ENCODE data around the gene PRRC2B. TPM values are rescaled to one million over a fixed set of nuclear protein-coding genes. Genes with fewer than 3 reads are reported as not detected.
"Not testable (repeated sequence)": the region's sequence is repeated elsewhere in the genome, so short reads cannot be mapped to it uniquely, and the experiment has no call there.

The PRRC2B gene
- total and polyA plus RNA-seq, 8 donors: 159 to 233 (median 187) TPM

DNA sequence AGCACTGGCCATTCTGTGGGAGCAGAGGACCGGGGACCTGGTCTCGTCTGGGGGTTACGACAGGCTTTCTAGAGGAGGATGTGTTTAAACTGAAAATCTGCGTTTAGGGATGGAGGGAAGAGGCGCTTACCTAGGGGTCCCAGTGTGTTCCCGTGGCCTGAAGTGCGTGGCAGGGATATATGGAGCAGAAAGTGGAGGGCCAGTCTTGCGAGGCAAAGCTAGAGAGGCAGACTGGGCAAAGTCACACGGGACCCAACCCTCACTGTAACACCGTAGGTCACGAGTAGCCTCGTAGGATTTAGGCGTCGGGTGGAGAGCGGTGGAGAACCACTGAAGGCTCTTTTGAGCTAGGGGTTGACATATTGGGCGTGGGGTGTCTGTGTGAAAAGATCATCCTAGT, 76.1 kb downstream of the PRRC2B start:
- Histone ChIP-seq H3K4me1 (no peaks in the 10 kb centered on the region), H3K9me3 (no peaks in the 10 kb centered on the region), H3K27me3 (no peaks in the 10 kb centered on the region), H3K36me3 (peaks cover 4 to 100% of the 10 kb centered on the region in 2 donors), H3K27ac (no peak overlapping the region), H3K4me3 (no peak overlapping the region)
- ATAC-seq (no peak), DNase-seq (no peak)
- intact Hi-C loops (cut with DNase I): loop anchor here in 1 of 2 donors (10.0 kb wide), 1 partner anchor 125 kb away; no protein-coding TSS in a partner anchor
- TF ChIP-seq, protein P1, sequence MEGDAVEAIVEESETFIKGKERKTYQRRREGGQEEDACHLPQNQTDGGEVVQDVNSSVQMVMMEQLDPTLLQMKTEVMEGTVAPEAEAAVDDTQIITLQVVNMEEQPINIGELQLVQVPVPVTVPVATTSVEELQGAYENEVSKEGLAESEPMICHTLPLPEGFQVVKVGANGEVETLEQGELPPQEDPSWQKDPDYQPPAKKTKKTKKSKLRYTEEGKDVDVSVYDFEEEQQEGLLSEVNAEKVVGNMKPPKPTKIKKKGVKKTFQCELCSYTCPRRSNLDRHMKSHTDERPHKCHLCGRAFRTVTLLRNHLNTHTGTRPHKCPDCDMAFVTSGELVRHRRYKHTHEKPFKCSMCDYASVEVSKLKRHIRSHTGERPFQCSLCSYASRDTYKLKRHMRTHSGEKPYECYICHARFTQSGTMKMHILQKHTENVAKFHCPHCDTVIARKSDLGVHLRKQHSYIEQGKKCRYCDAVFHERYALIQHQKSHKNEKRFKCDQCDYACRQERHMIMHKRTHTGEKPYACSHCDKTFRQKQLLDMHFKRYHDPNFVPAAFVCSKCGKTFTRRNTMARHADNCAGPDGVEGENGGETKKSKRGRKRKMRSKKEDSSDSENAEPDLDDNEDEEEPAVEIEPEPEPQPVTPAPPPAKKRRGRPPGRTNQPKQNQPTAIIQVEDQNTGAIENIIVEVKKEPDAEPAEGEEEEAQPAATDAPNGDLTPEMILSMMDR (IDR thresholded peaks at IDR 0.05): no peak

DNA sequence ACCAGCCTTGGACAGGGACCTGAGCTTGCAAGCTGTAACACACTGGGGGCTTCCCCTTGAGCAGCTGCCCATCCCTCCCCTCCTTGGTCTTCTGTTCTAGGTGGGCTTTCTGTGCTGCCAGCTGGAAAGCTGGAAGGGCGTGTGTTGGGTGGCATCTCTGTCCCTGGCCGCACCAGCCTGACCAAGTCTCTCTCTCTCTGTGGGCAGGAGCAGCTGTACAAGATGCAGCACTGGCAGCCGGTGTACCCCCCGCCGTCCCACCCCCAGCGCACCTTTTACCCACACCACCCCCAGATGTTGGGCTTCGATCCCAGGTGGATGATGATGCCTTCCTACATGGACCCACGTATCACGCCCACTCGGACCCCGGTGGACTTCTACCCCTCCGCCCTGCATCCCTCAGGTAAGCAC, 76.7 kb downstream of the PRRC2B start:
- TF ChIP-seq, protein P1 (IDR thresholded peaks at IDR 0.05): no peak
- Histone ChIP-seq H3K36me3 (peaks cover 4 to 100% of the 10 kb centered on the region in 2 donors), H3K4me1 (no peaks in the 10 kb centered on the region), H3K27me3 (no peaks in the 10 kb centered on the region), H3K27ac (no peak overlapping the region), H3K9me3 (no peaks in the 10 kb centered on the region), H3K4me3 (no peak overlapping the region)
- DNase-seq (no peak), ATAC-seq (no peak)
- intact Hi-C loops (cut with DNase I): loop anchor here in 1 of 2 donors (10.0 kb wide), 1 partner anchor 126 kb away; no protein-coding TSS in a partner anchor

DNA sequence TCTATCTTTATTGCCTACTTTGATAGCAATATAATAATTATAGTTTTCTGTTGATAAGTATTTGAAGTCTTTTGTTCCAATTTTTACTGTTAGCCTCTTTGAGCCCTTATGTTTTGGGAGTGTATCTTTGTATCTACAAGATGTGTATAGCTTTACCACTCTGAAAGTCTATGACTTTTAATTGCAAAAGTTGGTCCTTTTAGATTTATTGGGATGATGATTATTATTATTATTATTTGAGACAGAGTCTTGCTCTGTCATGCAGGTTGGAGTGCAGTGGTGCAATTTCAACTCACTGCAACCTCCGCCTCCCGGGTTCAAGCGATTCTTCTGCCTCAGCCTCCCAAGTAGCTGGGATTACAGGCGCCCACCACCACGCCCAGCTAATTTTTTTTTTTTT, 78.2 kb downstream of the PRRC2B start:
- H3K27ac ChIP-seq, DNase-seq, H3K4me1 ChIP-seq, H3K27me3 ChIP-seq, H3K4me3 ChIP-seq, ATAC-seq, H3K9me3 ChIP-seq: not testable (repeated sequence)
- intact Hi-C loops (cut with DNase I): loop anchor here in 1 of 2 donors (10.0 kb wide), 1 partner anchor 127 kb away; no protein-coding TSS in a partner anchor
- peaks cover 4 to 100% of the 10 kb centered on the region in 2 donors for H3K36me3 ChIP-seq

DNA sequence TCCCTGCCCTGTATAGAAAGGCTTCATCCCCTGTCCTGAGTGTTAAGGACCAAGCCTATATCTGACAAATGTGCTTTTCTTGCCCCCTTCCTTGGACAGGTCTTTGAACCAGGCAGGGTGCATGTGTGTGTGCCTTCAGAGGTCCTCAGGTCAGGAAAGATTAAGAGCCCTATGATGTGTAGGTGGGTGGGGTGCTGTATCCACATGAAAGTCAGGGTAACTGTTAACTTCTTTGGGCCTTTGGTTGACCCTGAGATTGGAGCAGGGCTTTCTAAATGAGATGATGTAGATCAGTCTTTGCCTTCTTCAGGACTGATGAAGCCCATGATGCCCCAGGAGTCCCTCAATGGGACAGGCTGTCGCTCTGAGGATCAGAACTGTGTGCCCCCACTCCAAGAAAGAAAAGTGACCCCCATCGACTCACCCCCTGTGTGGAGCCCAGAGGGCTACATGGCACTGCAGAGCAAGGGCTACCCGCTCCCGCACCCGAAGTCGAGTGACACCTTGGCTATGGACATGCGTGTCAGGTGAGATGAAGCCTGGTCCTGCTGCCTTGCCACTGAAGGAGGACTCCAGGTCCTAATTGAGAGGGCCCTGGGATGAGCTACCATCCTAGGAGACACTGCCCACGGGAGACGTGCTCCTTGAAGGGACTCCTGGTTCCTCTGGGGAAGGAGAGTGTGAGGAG, 79.5 kb downstream of the PRRC2B start:
- Histone ChIP-seq H3K27me3 (no peaks in the 10 kb centered on the region), H3K27ac (no peak overlapping the region), H3K9me3 (no peaks in the 10 kb centered on the region), H3K36me3 (peaks cover 4 to 100% of the 10 kb centered on the region in 2 donors), H3K4me3 (no peak overlapping the region), H3K4me1 (no peaks in the 10 kb centered on the region)
- TF ChIP-seq, protein P1 (IDR thresholded peaks at IDR 0.05): no peak
- DNase-seq (peak in 2 of 4 donors; percentile 10 to 32), ATAC-seq (no peak)
- intact Hi-C loops (cut with DNase I): loop anchor here in 1 of 2 donors (10.0 kb wide), 1 partner anchor 129 kb away; no protein-coding TSS in a partner anchor

DNA sequence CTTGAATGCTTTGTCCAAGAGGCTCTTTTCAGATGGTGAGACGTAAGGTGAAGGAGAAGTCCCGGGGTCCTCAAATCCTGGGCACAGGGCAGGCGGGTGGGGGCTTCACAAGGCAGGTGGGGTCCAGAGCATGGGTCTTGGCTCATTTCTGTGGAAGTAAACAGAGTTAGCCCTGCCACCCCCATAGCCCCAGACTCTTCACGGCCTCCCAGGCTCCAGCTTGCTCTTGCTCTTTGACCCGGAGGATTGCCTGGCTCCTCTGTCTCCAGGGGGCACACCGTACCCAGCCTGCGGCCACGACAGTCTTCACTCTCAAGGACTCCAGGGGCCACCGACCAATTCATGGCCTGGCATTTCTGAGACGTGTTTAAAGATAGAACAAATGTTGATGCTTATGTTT, 80.0 kb downstream of the PRRC2B start:
- Histone ChIP-seq H3K9me3 (no peaks in the 10 kb centered on the region), H3K27ac (no peak overlapping the region), H3K36me3 (peaks cover 0 to 100% of the 10 kb centered on the region in 2 donors), H3K4me1 (no peaks in the 10 kb centered on the region), H3K4me3 (no peak overlapping the region), H3K27me3 (no peaks in the 10 kb centered on the region)
- DNase-seq (peak in 2 of 4 donors; percentile 13 to 46), ATAC-seq (no peak)
- TF ChIP-seq, protein P1 (IDR thresholded peaks at IDR 0.05): no peak
- intact Hi-C loops (cut with DNase I): loop anchor here in 1 of 2 donors (10.0 kb wide), 1 partner anchor 129 kb away; no protein-coding TSS in a partner anchor

Measured in left lung (tissue), 10 donors.